ENCODE data around the gene ZBTB8A.

- TF ChIP-seq CTCF (IDR thresholded peaks at IDR 0.05; ENCODE audit: low read depth, low read length, missing input control), result no peak
- TF ChIP-seq MAX (IDR thresholded peaks at IDR 0.05), result no peak
- no peak for TF ChIP-seq JUND (IDR thresholded peaks at IDR 0.05)
- TF ChIP-seq SP1 (IDR thresholded peaks at IDR 0.05), result no peak
- no peak for TF ChIP-seq YY1 (IDR thresholded peaks at IDR 0.05)
- TF ChIP-seq RXRA (IDR thresholded peaks at IDR 0.05), result no peak
- TF ChIP-seq NR2F2 (IDR thresholded peaks at IDR 0.05), result no peak
Measured at GRCh38 chr1:32525661-32526444, 13.4 kb upstream of the ZBTB8A start.
